NB4 (cell line): ENCODE data around the gene PPP2R5C.

Source experiments
- CTCF ChIP-seq: IDR thresholded peaks from one replicate; pipeline ENCODE4 v1.5.1; 2012; ENCODE audit warnings: low read depth, low read length
- MYC ChIP-seq: IDR thresholded peaks from 2 replicates; pipeline ENCODE4 v1.6.1; 2011; ENCODE audit warnings: low read depth, low read length
- POLR2A ChIP-seq: IDR thresholded peaks from 2 replicates; pipeline ENCODE4 v1.6.1; 2011; ENCODE audit warnings: mild to moderate bottlenecking; ENCODE audit not compliant: insufficient read length; ENCODE audit errors: extremely low read depth

- no peak for TF ChIP-seq CTCF
- TF ChIP-seq POLR2A: no peak
- TF ChIP-seq MYC: no peak
Observed at GRCh38 chr14:101784631-101785030, 23.1 kb downstream of the PPP2R5C start.
